CD8-positive, alpha-beta memory T cell (primary cell): ENCODE measurements around the gene NIN. TPM values are rescaled to one million over a fixed set of nuclear protein-coding genes. Genes with fewer than 3 reads are reported as not detected.
"Not testable (repeated sequence)": the region's sequence is repeated elsewhere in the genome, so short reads cannot be mapped to it uniquely, and the experiment has no call there.

ENCODE experiments used
- CTCF ChIA-PET: fragments of 350-600 bp; sonication (Branson Sonifier 250); formaldehyde crosslinking; loops from one replicate; lab custom pipeline; 2021; ENCODE audit warnings: antibody characterized with exemption; lab: Charles Lee
- POLR2A ChIA-PET: fragments of 350-600 bp; sonication (Branson Sonifier 250); formaldehyde crosslinking; loops from one replicate; lab custom pipeline; 2021; ENCODE audit warnings: antibody characterized with exemption; lab: Charles Lee
- DNase-seq, 5 donors: peaks; one replicate each; pipeline versions ENCODE4 v3.0.0 to v3.0.0-alpha.2; 2020 to 2022; ENCODE audit warnings: mixed read lengths in 1 of 5
- H3K27ac ChIP-seq: one replicate; pipeline ENCODE4 v1.7.0; 2013; ENCODE audit warnings: low read depth, mild to moderate bottlenecking, low read length, moderate library complexity
- H3K27me3 ChIP-seq: 2 replicates; pipeline ENCODE4 v1.7.0; 2013; ENCODE audit warnings: low read length, mild to moderate bottlenecking; ENCODE audit not compliant: insufficient read depth, poor library complexity, severe bottlenecking
- H3K36me3 ChIP-seq: 2 replicates; pipeline ENCODE4 v1.7.0; 2013; ENCODE audit warnings: mild to moderate bottlenecking, low read length, moderate library complexity; ENCODE audit not compliant: insufficient read depth
- H3K4me1 ChIP-seq: 2 replicates; pipeline ENCODE4 v1.7.0; 2013; ENCODE audit warnings: mild to moderate bottlenecking, low read length, moderate library complexity; ENCODE audit not compliant: insufficient read depth
- H3K4me3 ChIP-seq: 2 replicates; pipeline ENCODE4 v1.7.0; 2013; ENCODE audit warnings: mild to moderate bottlenecking, low read length
- H3K9me3 ChIP-seq: 2 replicates; pipeline ENCODE4 v1.7.0; 2013; ENCODE audit warnings: mild to moderate bottlenecking, low read length
- H3K27ac Mint-ChIP-seq, 8 donors: one replicate each; pipeline ENCODE4 v1.8.0; 2020 to 2021; ENCODE audit warnings: mixed read lengths in 8 of 8, mild to moderate bottlenecking in 6 of 8, inconsistent platforms in 3 of 8, moderate library complexity in 3 of 8
- H3K27me3 Mint-ChIP-seq, 2 donors: one replicate each; pipeline ENCODE4 v1.8.0; 2020 to 2021; ENCODE audit warnings: mixed read lengths in 2 of 2, mild to moderate bottlenecking in 1 of 2, moderate library complexity in 1 of 2
- H3K36me3 Mint-ChIP-seq, 3 donors: one replicate each; pipeline ENCODE4 v1.8.0; 2020 to 2021; ENCODE audit warnings: mixed read lengths in 3 of 3, inconsistent platforms in 1 of 3, mild to moderate bottlenecking in 1 of 3
- H3K4me1 Mint-ChIP-seq, 3 donors: one replicate each; pipeline ENCODE4 v1.8.0; 2020 to 2021; ENCODE audit warnings: mixed read lengths in 3 of 3, inconsistent platforms in 1 of 3, mild to moderate bottlenecking in 1 of 3
- H3K4me3 Mint-ChIP-seq, 7 donors: one replicate each; pipeline ENCODE4 v1.8.0; 2020 to 2021; ENCODE audit warnings: mixed read lengths in 7 of 7, mild to moderate bottlenecking in 6 of 7, moderate library complexity in 4 of 7, inconsistent platforms in 2 of 7
- H3K9me3 Mint-ChIP-seq, 5 donors: one replicate each; pipeline ENCODE4 v1.8.0; 2020 to 2022; ENCODE audit warnings: mixed read lengths in 5 of 5, mild to moderate bottlenecking in 3 of 5, moderate library complexity in 2 of 5, inconsistent platforms in 1 of 5
- polyA plus RNA-seq: library from polyadenylated mRNA; unstranded; fragments of 300-500 nt; fragmentation: Illumina TruSeq; gene quantifications from one replicate; pipeline ENCODE4 v1.2.3, GENCODE V29; 2021
- total RNA-seq, 2 experiments: library from RNA; stranded (reverse); gene quantifications; one replicate each; pipeline ENCODE4 v1.2.3, GENCODE V29; 2021

The NIN gene
- total and polyA plus RNA-seq, 3 experiments from 2014 or later, result 64.3 to 77.8 (median 73.8) TPM

GRCh38 chr14:50823051-50823761 is 7.8 kb downstream of the NIN start:
- H3K4me3 ChIP-seq, result peak overlapping the region; percentile 26
- H3K27ac Mint-ChIP-seq, result peak overlapping the region; percentile 87 to 98 (median 95)
- H3K27ac ChIP-seq, result peak overlapping the region; percentile 43
- peaks cover 86 to 96% (median 96%) of the 10 kb centered on the region in 3 donors for H3K4me1 Mint-ChIP-seq
- peak in 1 of 5 donors; percentile 29 for DNase-seq
- H3K27me3 ChIP-seq, result no peaks in the 10 kb centered on the region
- peaks cover 8% of the 10 kb centered on the region for H3K36me3 ChIP-seq
- peaks cover 96% of the 10 kb centered on the region for H3K4me1 ChIP-seq
- H3K36me3 Mint-ChIP-seq, result peaks cover 4 to 34% (median 5%) of the 10 kb centered on the region in 3 donors
- no peaks in the 10 kb centered on the region for H3K9me3 Mint-ChIP-seq
- ChIA-PET CTCF (interaction anchor here (1.4 to 3.8 kb wide), 6 partner anchors 10 to 45 kb away, joined by 3 to 29 read pairs (median 8); no protein-coding TSS in a partner anchor), POLR2A (interaction anchor here (1.1 to 3.5 kb wide), 4 partner anchors 8 to 1203 kb away, joined by 3 to 13 read pairs (median 10); partner anchors contain the start of genes MGAT2, NIN and RPL36AL)
- no peaks in the 10 kb centered on the region for H3K9me3 ChIP-seq
- no peaks in the 10 kb centered on the region for H3K27me3 Mint-ChIP-seq
- peak overlapping the region; percentile 44 to 87 (median 78) for H3K4me3 Mint-ChIP-seq

DNA sequence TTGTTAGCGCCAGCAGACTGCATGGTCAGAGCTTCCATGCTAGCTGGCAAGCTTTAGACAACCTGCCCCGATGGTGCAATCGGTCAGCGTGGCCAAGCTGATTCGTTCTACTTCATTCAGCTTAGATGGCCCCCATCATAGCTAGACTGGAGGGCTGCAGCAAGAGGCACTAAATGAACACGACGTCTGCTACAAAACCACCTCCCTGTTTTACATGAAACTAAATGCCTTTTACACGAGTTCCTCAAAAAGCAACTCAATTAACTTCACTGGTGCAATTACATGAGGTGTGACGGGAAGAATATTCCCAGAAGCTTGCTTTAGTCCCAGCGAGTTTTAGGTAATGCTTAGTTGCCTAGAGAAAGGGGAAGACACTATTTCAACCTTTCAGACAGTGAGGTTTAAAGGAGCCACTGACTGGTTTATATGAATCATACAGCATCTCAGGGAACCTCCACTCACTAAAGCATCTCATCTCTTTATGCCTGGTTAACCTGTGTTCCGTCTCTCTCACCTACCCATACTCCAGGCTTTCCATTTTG is 8.4 kb downstream of the NIN start:
- peaks cover 4 to 35% (median 5%) of the 10 kb centered on the region in 3 donors for H3K36me3 Mint-ChIP-seq
- peaks cover 8% of the 10 kb centered on the region for H3K36me3 ChIP-seq
- no peaks in the 10 kb centered on the region for H3K9me3 Mint-ChIP-seq
- peaks cover 90% of the 10 kb centered on the region for H3K4me1 ChIP-seq
- H3K4me3 ChIP-seq, result peak overlapping the region; percentile 17
- no peaks in the 10 kb centered on the region for H3K27me3 ChIP-seq
- ChIA-PET CTCF (interaction anchor here (1.2 to 3.8 kb wide), 10 partner anchors 8 to 45 kb away, joined by 3 to 29 read pairs (median 8); partner anchors contain the start of gene NIN), POLR2A (interaction anchor here (0.5 to 3.5 kb wide), 7 partner anchors 9 to 1202 kb away, joined by 3 to 13 read pairs (median 4); partner anchors contain the start of genes MGAT2, NIN and RPL36AL)
- peak overlapping the region; percentile 15 for H3K27ac ChIP-seq
- DNase-seq, result no peak
- peaks cover 83 to 91% (median 91%) of the 10 kb centered on the region in 3 donors for H3K4me1 Mint-ChIP-seq
- peak overlapping the region; percentile 87 to 98 (median 95) for H3K27ac Mint-ChIP-seq
- H3K9me3 ChIP-seq, result no peaks in the 10 kb centered on the region
- no peaks in the 10 kb centered on the region for H3K27me3 Mint-ChIP-seq
- peak overlapping the region; percentile 44 to 87 (median 78) for H3K4me3 Mint-ChIP-seq

- no peaks in the 10 kb centered on the region for H3K9me3 ChIP-seq
- peak overlapping the region; percentile 15 for H3K27ac ChIP-seq
- H3K4me1 ChIP-seq, result peaks cover 88% of the 10 kb centered on the region
- peaks cover 0 to 2% of the 10 kb centered on the region in 2 donors for H3K27me3 Mint-ChIP-seq
- H3K27ac Mint-ChIP-seq, result peak overlapping the region; percentile 87 to 98 (median 95)
- H3K9me3 Mint-ChIP-seq, result no peaks in the 10 kb centered on the region
- peaks cover 4 to 35% (median 5%) of the 10 kb centered on the region in 3 donors for H3K36me3 Mint-ChIP-seq
- H3K27me3 ChIP-seq, result no peaks in the 10 kb centered on the region
- peak overlapping the region; percentile 36 for H3K4me3 ChIP-seq
- H3K4me1 Mint-ChIP-seq, result peaks cover 82 to 90% (median 88%) of the 10 kb centered on the region in 3 donors
- POLR2A ChIA-PET, result interaction anchor here (0.5 to 3.5 kb wide), 7 partner anchors 8 to 628 kb away, joined by 3 to 13 read pairs (median 4); partner anchors contain the start of gene NIN
- peak overlapping the region; percentile 44 to 87 (median 78) for H3K4me3 Mint-ChIP-seq
- H3K36me3 ChIP-seq, result peaks cover 8% of the 10 kb centered on the region
- DNase-seq, result peak; percentile 48 to 83 (median 72)
- CTCF ChIA-PET, result interaction anchor here (1.2 to 3.8 kb wide), 10 partner anchors 9 to 44 kb away, joined by 3 to 29 read pairs (median 8); partner anchors contain the start of gene NIN
Observed at GRCh38 chr14:50821510-50822464, 9.2 kb downstream of the NIN start.

DNA sequence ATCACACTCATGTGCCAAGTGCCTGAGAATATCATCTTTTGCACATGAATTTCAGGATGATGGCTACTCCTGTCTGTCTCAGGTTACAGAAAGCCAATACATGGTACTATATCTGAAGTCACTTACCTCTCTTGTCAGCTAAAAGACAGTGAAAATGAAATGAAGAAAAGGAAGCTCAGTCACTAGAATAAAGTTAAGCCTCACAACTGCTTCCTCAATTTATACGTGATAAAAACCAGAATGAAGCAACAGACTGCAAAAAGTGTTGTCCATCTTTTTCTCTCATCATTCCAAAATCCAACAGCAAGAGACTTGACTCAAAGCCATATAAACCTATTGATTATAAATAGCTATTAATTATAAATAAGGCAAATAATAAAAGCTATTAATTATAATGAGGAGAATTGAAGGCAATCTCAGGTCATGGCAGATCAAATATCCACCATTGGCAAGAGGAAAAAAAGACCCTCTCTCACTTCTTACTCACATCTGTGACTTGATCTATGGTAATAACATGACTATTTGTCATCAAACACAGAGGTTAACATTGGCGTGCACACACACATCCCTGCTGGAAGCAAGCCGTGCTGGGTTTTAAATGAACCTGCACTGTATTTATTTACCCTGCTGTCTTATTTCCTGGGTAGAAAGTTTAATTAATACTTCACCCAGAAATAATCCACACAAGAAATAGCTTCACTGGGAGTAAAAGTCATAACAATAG is 10.0 kb downstream of the NIN start:
- peak overlapping the region in 6 of 7 donors; percentile 44 to 84 (median 80) for H3K4me3 Mint-ChIP-seq
- Histone ChIP-seq H3K27ac (peak overlapping the region; percentile 9), H3K4me1 (peaks cover 86% of the 10 kb centered on the region), H3K4me3 (peak overlapping the region; percentile 36), H3K27me3 (no peaks in the 10 kb centered on the region), H3K36me3 (peaks cover 8% of the 10 kb centered on the region), H3K9me3 (no peaks in the 10 kb centered on the region)
- H3K4me1 Mint-ChIP-seq, result peaks cover 80 to 90% (median 88%) of the 10 kb centered on the region in 3 donors
- no peaks in the 10 kb centered on the region for H3K9me3 Mint-ChIP-seq
- DNase-seq, result no peak
- POLR2A ChIA-PET, result interaction anchor here (0.6 to 3.5 kb wide), 5 partner anchors 9 to 707 kb away, joined by 3 to 13 read pairs (median 5); partner anchors contain the start of gene NIN
- CTCF ChIA-PET, result interaction anchor here (1.2 to 3.8 kb wide), 8 partner anchors 10 to 43 kb away, joined by 3 to 29 read pairs (median 10); partner anchors contain the start of gene NIN
- H3K27me3 Mint-ChIP-seq, result peaks cover 0 to 3% of the 10 kb centered on the region in 2 donors
- peak overlapping the region; percentile 87 to 98 (median 95) for H3K27ac Mint-ChIP-seq
- H3K36me3 Mint-ChIP-seq, result peaks cover 4 to 36% (median 5%) of the 10 kb centered on the region in 3 donors

DNA sequence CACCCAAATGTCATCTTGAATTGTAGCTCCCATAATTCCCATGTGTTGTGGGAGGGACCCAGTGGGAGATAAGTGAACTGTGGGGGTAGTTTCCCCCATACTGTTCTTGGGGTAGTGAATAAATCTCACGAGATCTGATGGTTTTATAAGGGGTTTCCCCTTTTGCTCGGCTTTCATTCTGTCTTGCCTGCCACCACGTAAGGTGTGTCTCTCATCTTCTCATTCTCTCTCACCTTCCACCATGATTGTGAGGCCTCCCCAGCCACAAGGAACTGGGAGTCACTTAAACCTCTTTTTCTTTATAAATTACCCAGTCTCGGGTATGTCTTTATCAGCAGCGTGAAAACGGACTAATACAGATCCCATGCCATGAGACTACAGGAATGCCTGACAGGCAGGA is 11.7 kb downstream of the NIN start:
- POLR2A ChIA-PET, H3K27ac ChIP-seq, H3K27me3 ChIP-seq, H3K27me3 Mint-ChIP-seq, H3K4me3 ChIP-seq, H3K36me3 ChIP-seq, H3K9me3 ChIP-seq, H3K9me3 Mint-ChIP-seq: not testable (repeated sequence)
- H3K4me3 Mint-ChIP-seq, result peak overlapping the region; percentile 12 to 58 (median 26)
- peaks cover 74% of the 10 kb centered on the region for H3K4me1 ChIP-seq
- CTCF ChIA-PET, result interaction anchor here (3.5 kb wide), 1 partner anchor 30 kb away, joined by 11 read pairs; no protein-coding TSS in a partner anchor
- H3K36me3 Mint-ChIP-seq, result peaks cover 11 to 48% (median 13%) of the 10 kb centered on the region in 3 donors
- peak overlapping the region; percentile 33 to 95 (median 90) for H3K27ac Mint-ChIP-seq
- H3K4me1 Mint-ChIP-seq, result peaks cover 79 to 90% (median 87%) of the 10 kb centered on the region in 3 donors
- peak in 1 of 5 donors; percentile 14 for DNase-seq

DNA sequence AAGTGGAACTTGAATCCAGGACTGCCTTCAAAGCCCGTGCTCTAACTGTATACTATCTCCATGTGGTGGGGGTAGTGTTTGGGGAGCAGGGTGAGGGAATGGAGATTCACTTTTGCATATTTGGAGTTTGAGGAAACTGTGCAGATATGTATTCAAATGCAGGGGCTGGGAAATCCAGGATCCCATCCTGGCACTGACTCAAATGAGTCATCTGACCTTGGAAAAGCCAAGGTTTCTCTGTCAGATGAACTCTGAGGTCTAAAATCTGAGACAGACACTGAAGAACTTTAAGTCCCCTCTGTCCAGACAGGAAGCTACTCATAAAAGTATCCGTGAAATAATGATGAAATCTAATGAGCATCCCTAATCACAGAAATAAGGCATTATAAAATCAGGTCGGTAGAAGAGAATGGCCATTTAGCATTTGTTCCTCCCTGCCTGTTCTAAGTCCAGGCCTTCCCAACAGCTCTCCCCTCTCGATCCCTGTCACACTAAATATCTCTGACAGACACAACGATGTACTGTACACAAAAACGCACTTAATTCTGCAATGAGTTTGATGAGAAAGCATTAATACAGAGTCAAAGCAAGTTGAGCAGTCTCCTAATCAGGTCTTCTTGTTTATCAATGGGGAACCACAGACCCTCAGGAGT is 14.4 kb downstream of the NIN start:
- peaks cover 72% of the 10 kb centered on the region for H3K4me1 ChIP-seq

More for the DNA sequence above, 14.4 kb downstream of the NIN start:
- no peaks in the 10 kb centered on the region for H3K27me3 ChIP-seq
- no peak overlapping the region for H3K4me3 ChIP-seq
- H3K9me3 ChIP-seq, result no peaks in the 10 kb centered on the region
- peaks cover 8% of the 10 kb centered on the region for H3K36me3 ChIP-seq
- Mint-ChIP-seq H3K36me3 (peaks cover 11 to 49% (median 13%) of the 10 kb centered on the region in 3 donors), H3K27me3 (peaks cover 0 to 3% of the 10 kb centered on the region in 2 donors), H3K4me3 (peak overlapping the region in 1 of 7 donors; percentile 30), H3K4me1 (peaks cover 72 to 85% (median 83%) of the 10 kb centered on the region in 3 donors), H3K27ac (peak overlapping the region; percentile 47 to 87 (median 74)), H3K9me3 (no peaks in the 10 kb centered on the region)
- H3K27ac ChIP-seq, result no peak overlapping the region
- no peak for DNase-seq
- POLR2A ChIA-PET, result no interaction called here
- CTCF ChIA-PET, result interaction anchor here (0.9 to 2.3 kb wide), 4 partner anchors 8 to 47 kb away, joined by 3 to 6 read pairs (median 4); no protein-coding TSS in a partner anchor
